ENCODE results near the gene LAT.
"Not testable (repeated sequence)": the region's sequence is repeated elsewhere in the genome, so short reads cannot be mapped to it uniquely, and the experiment has no call there.

Gene LAT, protein sequence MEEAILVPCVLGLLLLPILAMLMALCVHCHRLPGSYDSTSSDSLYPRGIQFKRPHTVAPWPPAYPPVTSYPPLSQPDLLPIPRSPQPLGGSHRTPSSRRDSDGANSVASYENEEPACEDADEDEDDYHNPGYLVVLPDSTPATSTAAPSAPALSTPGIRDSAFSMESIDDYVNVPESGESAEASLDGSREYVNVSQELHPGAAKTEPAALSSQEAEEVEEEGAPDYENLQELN

DNA sequence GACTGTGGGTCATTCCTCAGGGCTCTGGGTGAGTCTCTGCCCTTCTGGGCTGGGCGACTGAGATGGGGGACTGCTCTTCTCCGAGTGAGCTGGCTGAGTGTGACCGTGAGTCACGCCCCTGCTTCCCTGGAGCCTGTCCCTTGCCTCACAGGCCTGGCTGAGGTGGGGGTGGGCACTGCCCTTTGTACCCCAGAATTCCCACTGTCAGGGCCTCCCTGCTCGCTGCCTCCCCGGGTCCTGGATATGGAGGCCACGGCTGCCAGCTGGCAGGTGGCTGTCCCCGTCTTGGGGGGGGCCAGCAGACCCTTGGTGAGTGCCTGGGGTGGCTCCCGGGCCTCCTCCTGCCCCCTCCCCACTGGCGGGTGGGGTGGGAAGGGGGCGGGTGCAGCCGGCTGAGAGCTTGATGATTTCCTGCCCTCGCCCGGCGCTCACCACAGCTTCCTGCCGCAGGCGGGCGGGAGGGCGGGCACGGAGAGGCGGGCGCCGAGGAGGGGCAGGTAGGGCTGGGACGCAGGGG lies at the start of gene LAT:
LAT (plus strand) TSS at position 434 of the 517 bp plus-strand sequence. CDS start 366 bp downstream, outside the sequence.
- DNase-seq (ENCODE audit: low read depth), result no peak
- no peak within 1 kb of the TSS for H3K4me3 ChIP-seq (ENCODE audit: low read depth, low read length)

DNA sequence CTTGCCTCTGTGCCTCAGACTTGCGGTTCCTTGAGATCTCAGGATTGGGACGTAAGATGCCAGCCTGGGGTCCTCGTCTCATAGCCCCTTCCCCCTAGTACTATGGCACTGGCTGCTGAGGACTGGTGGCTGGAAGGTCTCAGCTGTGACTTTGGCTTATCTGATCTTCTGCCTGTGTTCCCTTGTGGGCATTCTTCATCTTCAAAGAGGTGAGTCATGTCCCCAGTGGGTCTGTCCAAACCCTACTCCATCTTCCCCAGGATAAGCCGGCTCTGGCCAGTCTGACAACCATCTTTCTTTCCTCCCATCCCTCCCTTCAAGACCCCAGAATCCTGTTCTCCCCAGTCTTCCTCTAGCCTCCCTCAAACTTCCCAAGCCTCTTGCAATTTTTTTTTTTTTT lies 49.5 kb upstream of the LAT start:
- DNase-seq (ENCODE audit: low read depth), result no peak
- H3K4me3 ChIP-seq (ENCODE audit: low read depth, low read length), result no peak overlapping the region

DNA sequence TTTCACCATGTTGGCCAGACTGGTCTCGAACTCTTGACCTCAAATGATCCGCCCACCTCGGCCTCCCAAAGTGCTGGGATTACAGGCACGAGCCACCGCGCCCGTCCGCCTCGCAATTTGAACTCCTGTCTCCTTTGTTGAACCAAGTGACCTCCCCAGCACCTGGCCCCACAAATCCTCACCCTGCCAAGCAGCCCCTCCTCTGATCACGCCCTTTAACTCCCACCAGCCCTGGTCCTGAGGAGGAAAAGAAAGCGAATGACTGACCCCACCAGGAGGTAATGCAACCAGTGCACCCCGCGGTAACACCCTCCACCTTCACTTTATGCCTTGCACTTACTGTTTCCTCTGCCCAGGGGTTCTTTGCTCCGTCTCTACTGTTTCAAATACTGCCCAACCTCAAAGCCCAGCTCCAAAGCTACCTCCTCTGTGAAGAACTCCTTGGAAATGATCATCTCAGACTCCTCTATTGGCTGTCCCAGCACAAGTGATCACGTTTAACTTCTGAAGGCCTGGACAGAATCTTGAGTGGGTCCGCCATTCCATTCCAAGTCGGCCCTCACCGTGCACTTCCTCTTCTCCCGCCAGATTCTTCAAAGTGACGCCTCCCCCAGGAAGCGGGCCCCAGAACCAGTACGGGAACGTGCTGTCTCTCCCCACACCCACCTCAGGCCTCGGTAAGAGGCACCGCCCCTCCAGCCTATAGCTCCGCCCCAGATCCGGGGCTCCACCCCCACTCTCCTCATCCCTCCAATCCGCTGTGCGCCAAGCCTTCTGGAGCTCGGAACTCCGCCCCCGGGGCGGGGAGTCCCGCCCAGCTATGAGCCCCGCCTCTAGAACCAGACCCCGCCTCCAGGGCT lies 48.7 kb upstream of the LAT start:
- DNase-seq (ENCODE audit: low read depth), result peak; percentile 22
- H3K4me3 ChIP-seq (ENCODE audit: low read depth, low read length), result peak overlapping the region; percentile 24

DNA sequence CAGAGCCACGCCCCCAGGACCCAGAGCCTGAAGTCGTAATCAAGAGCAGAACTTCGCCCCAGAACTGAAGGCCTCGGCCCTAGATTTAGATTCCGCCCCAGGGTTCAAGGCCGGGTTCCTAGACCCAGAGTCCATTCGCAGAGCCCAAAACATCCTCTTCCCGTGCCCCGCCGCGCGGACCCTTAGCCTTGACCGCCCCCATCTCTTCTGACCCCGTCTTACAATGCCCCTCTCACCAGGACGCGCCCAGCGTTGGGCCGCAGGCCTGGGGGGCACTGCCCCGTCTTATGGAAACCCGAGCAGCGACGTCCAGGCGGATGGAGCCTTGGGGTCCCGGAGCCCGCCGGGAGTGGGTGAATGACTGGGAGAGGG lies 48.1 kb upstream of the LAT start:
- no peak for DNase-seq (ENCODE audit: low read depth)
- no peak overlapping the region for H3K4me3 ChIP-seq (ENCODE audit: low read depth, low read length)

DNA sequence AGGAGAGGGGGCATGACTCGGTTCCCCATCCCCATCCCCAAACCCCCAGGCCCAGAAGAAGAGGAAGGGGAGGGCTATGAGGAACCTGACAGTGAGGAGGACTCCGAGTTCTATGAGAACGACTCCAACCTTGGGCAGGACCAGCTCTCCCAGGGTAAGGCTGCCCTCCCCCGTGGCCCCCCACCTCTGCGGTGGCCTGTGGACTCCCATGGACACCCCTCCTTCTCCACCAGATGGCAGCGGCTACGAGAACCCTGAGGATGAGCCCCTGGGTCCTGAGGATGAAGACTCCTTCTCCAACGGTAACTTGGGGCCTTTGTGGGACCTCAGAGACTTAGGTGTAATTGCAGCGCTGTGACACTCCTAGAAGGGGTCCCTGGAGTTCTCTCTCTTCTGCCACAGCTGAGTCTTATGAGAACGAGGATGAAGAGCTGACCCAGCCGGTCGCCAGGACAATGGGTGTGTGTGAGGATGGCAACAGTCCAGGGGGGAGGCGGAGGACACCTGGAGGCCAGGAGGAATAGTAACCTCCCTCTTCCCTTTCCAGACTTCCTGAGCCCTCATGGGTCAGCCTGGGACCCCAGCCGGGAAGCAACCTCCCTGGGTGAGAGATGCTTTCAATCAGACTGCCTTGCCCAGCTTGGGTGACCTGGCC lies 47.5 kb upstream of the LAT start:
- no peak overlapping the region for H3K4me3 ChIP-seq (ENCODE audit: low read depth, low read length)
- no peak for DNase-seq (ENCODE audit: low read depth)

DNA sequence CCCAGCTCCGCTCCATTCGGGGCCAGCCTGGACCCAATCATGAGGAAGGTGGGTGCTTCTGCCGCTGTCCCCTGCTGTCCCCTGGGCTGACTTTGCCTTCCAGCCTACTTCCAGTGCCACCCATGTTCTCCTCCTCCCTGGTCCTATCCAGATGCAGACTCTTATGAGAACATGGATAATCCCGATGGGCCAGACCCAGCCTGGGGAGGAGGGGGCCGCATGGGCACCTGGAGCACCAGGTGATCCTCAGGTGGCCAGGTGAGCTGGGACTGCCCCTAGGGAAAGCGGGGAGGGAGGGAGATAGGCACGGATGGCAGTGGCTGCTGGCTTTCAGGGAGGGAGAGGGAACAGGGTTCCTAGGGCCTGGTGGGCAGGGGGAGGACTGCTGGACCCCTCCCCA lies 46.1 kb upstream of the LAT start:
- H3K4me3 ChIP-seq (ENCODE audit: low read depth, low read length), result no peak overlapping the region
- DNase-seq (ENCODE audit: low read depth), result no peak

DNA sequence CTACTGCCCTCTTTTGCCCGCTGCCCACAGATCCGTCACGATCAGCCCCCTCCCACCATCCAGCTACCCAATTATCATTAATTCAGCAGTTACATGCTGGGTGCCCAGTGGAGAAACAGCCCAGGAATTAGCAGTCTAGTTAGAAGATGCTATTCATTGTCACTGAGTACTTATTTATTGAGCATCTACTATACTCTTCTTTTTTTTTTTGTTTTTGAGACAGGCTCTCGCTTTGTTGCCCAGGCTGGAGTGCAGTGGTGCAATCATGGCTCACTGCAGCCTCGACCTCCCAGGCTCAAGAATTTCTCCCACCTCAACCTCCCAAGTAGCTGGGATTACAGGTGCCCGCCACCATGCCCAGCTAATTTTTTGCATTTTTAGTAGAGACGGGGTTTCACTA lies 45.0 kb upstream of the LAT start:
- not testable (repeated sequence) for H3K4me3 ChIP-seq (ENCODE audit: low read depth, low read length); DNase-seq (ENCODE audit: low read depth)

DNA sequence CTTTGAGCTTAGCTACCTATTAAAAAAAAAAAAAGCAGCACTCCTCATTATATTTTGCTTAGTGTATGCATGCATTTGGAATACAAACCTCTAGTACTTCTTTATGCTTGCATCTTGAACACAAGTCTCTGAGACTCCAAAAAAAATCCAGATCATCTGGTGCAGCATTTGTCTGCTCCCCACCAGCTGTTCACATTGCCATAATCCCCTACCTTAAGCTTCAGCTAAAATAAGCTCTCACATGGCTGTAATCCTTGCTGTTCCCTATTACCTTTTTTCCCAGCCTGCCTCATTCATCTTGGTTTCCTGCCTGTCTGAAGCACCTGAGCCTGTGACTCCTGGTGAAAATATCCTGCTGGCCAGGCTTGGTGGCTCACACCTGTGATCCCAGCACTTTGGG lies 41.6 kb upstream of the LAT start:
- no peak overlapping the region for H3K4me3 ChIP-seq (ENCODE audit: low read depth, low read length)
- DNase-seq (ENCODE audit: low read depth), result no peak

DNA sequence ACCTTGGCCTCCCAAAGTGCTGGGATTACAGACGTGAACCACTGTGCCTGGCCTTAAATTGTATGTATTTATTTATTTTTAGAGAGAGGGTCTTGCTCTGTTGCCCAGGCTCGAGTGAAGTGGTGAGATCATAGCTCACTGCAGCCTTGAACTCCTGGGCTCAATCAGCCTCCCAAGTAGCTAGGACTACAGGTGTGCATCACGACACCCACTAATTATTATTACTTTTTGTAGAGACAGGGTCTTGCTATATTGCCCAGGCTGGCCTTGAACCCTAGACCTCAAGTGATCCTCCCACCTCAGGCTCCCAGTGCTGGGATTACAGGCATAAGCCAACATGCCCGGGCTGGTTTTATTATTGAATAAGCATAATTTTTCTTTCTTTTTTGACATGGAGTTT lies 38.2 kb upstream of the LAT start:
- no peak overlapping the region for H3K4me3 ChIP-seq (ENCODE audit: low read depth, low read length)
- DNase-seq (ENCODE audit: low read depth), result no peak

DNA sequence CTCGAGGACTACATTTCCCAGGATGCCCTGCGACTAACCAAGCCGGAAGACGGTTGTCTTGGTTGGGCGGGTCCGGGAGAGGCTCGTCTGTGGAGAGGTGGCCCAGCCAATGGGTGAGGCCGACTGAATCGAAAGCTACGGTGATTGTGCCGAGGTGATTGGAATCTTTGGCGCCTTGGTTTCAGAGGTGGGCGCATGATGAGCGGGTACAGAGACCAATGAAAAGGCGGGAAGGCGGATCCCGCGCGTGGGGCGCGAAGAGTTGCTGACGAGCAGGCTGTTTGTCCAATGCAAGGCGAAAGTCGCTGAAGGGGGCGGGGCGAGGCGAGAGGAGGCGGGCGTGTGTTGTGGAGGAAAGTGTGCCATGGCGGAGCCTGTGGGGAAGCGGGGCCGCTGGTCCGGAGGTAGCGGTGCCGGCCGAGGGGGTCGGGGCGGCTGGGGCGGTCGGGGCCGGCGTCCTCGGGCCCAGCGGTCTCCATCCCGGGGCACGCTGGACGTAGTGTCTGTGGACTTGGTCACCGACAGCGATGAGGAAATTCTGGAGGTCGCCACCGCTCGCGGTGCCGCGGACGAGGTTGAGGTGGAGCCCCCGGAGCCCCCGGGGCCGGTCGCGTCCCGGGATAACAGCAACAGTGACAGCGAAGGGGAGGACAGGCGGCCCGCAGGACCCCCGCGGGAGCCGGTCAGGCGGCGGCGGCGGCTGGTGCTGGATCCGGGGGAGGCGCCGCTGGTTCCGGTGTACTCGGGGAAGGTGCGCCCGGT lies 34.0 kb upstream of the LAT start, which contains the start of gene NFATC2IP:
NFATC2IP (plus strand) TSS at position 290 of the 762 bp plus-strand sequence; CDS start at position 365, 75 bp downstream.
- H3K4me3 ChIP-seq (ENCODE audit: low read depth, low read length), result peak within 1 kb of the TSS; percentile 91
- DNase-seq (ENCODE audit: low read depth), result peak; percentile 99

DNA sequence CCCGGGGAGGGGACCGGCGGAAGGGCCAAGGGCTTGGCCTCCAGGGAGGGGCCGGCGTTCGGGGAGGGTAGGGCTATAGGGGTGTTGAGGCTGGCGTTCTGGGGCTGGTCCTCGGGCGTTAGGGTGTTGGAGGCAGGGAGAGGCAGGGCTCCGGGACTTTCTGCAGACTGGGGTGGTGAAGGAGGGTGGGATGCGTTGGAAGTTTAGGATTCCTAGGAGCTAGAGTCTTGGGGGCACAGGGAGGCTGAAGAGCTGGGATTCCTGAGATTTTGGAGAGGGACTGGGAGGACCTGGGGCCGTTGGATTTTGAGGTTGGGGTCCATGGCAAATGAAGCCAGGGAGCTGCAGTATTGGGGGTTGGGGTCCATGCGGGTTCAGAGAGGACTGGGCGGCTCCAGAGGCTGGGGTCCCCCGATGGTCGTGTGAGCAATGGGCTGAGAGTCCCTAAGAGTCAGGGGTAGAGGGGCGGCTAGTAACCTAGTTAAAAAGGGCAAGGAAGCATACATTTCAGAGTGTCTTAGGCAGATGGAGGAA lies 33.4 kb upstream of the LAT start:
- peak overlapping the region; percentile 91 for H3K4me3 ChIP-seq (ENCODE audit: low read depth, low read length)
- DNase-seq (ENCODE audit: low read depth), result no peak

DNA sequence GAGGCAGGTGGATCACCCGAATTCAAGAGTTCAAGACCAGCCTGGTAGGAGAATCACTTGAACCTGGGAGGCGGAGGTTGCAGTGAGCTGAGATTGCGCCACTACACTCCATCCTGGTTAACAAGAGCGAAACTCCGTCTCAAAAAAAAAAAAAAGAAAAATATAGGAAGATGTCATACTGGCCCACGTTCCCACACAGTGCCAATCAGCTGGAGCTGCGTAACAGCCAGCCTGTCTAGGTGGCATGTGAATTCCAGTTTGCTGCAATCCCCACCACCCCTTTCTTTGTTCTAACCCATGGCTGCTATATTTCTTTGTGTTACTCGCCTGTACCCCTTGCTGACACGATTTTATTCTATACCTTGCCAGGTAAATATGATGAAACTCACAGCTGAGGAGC lies 26.6 kb upstream of the LAT start:
- no peak overlapping the region for H3K4me3 ChIP-seq (ENCODE audit: low read depth, low read length)
- DNase-seq (ENCODE audit: low read depth), result no peak

DNA sequence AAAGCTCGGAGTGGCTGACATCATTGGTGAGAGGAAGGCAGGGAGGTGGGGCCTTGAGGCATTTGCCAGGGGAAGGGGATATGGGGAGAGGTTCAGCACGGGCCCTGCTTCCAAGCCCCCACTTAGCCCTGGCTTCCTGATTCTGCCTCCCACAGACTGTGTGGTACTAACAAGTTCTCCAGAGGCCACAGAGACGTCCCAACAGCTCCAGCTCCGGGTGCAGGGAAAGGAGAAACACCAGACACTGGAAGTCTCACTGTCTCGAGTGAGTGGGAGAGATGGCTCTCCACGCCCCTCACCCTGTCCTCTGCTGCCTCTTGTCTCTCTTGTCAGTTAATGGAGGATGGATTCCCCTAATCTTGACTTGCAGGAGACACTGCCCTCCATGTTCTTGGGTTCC lies 26.0 kb upstream of the LAT start:
- no peak overlapping the region for H3K4me3 ChIP-seq (ENCODE audit: low read depth, low read length)
- no peak for DNase-seq (ENCODE audit: low read depth)

DNA sequence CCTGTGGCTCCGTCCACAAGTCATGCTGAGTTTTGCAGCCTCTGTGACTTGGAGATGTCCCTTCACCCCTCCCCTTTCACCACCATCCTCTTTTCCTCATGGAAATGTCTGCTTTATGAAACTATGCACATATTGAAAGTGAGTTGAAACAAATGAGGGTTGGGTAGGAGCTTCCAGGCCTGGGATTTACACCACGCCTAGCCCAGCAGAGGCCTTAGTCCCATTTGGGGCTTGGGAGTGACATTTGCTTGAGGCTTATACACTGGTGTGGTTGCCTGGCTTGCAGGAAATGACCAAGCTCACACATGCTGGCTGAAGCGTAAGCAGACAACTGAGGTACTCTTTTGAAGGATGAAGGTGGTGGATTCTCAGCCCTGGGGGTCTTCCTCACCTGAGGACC lies 20.8 kb upstream of the LAT start:
- no peak overlapping the region for H3K4me3 ChIP-seq (ENCODE audit: low read depth, low read length)
- no peak for DNase-seq (ENCODE audit: low read depth)

DNA sequence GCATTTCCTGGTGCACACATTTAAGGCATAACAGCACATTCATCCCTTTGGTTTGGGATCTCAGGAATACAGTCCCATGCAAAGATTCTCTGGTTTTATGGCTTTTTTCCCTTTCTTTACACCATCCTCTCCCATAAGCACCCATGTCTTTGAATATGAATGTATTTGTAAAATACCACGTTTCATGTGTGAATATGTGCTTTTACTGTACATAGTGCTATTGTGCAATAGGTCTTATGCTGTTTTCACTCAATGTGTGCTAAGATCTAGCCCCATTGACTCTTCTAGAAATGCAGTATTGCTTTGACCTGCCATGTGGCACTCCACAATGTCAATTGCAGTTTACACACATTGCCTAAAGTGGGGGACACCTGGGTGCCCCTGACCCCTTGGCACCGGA lies 20.4 kb upstream of the LAT start:
- no peak overlapping the region for H3K4me3 ChIP-seq (ENCODE audit: low read depth, low read length)
- no peak for DNase-seq (ENCODE audit: low read depth)

DNA sequence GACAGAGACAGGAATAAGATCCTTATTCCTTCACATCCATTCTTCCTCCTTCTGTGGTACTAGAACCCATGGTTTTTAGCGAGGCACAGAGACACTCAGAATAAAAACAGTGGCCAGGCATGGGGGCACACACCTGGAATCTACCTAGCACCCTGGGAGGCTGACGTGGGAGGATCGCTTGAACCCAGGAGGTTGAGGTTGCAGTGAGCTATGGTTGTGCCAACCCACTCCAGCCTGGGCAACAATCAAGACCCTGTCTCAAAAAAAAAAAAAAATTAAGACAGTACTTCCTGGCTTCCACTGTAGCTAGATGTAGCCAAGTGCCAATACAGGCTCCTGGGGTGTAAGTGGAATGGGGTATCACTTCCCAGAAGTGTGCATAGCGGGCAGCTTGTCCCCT lies 17.7 kb upstream of the LAT start:
- H3K4me3 ChIP-seq (ENCODE audit: low read depth, low read length), result no peak overlapping the region
- no peak for DNase-seq (ENCODE audit: low read depth)

DNA sequence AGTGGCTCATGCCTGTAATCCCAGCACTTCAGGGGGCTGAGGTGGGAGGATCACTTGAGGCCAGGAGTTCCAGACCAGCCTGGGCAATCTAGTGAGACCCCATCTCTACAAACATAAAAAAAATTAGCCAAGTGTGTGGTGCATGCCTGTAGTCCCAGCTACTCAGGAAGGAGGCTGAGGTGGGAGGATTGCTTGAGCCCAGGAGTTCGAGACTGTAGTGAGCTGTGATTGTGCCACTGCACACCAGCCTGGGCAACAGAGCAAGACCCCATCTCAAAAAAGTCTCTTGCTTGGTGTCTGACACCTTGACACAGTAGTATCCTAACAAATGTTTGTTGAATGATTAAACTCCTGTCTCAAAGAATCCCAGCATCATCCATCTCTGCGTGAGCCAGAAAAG lies 15.2 kb upstream of the LAT start:
- not testable (repeated sequence) for DNase-seq (ENCODE audit: low read depth); H3K4me3 ChIP-seq (ENCODE audit: low read depth, low read length)

DNA sequence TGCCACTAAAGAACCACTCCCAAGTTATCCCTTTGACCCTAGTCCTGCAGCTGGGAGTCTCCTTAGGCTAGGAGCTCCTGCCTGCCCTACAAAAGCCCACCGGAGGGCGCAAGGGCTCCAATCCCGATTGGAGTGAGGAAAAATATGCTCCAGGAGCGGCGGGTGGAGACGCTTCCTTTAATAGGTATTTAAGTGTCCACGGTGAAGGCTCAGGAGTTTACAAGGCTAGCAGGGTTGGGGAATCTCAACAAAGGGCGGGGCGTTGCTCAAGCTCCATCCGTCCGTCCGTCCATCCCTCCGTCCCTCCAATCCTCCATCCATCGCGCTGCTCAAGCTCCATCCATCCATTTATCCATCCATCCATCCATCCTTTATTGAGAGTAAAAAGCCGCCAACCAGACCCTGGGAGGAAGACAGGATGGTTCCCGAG lies 10.8 kb upstream of the LAT start:
- peak overlapping the region; percentile 97 for H3K4me3 ChIP-seq (ENCODE audit: low read depth, low read length)
- peak; percentile 23 for DNase-seq (ENCODE audit: low read depth)

DNA sequence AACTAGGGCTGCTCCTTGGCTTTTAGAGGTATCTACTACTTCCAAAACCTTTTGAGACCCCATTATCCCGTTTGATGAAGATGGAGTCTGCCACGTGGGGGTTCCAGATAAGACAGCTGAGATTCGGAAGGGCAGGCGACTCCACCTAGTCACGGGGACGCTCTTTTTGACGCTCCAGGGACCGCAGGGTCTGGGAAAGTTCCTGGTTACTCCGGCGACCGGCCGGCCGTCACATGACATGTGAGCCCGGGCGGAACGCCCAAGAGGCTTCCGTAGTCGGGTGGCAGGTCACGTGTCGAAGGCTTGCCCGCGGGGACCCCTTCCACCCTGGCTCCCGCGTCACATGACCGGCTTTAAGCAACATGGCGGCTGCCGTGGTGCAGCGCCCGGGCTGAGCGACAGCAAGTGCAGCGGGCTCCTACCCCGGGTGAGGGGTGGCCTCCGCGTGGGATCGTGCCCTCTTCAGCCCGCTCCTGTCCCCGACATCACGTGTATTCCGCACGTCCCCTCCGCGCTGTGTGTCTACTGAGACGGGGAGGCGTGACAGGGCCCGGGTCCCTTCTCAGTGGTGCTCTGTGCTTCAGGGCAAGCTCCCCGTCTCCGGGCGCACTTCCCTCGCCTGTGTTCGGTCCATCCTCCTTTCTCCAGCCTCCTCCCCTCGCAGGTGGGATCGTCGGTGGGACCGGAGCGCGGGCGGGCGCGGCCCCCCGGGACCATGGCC lies 10.3 kb upstream of the LAT start, which contains the start of gene SPNS1:
SPNS1 (plus strand) TSS at position 342 of the 721 bp plus-strand sequence; CDS start at position 716, 374 bp downstream.
- peak within 1 kb of the TSS; percentile 97 for H3K4me3 ChIP-seq (ENCODE audit: low read depth, low read length)
- peak; percentile 91 for DNase-seq (ENCODE audit: low read depth)
